HCT116 (cell line): ENCODE results near the gene SLC22A23. TPM values are rescaled to one million over a fixed set of nuclear protein-coding genes. Genes with fewer than 3 reads are reported as not detected.

Experiments used
- ATAC-seq: fragments of 200-7000 bp; cut with Tn5 transposase; 2 replicates; pipeline ENCODE4 v1.9.1; 2020; ENCODE audit warnings: mild to moderate bottlenecking, moderate library complexity
- BruUV-seq: library from RNA; stranded (reverse); fragments of 400-500 nt; replicated peaks from 2 replicates; lab custom pipeline; 2021; lab: Mats Ljungman, UMichigan
- CTCF ChIA-PET: fragments of 300-600 bp; sonication (Branson Sonifier 250); formaldehyde crosslinking; loops from one replicate; lab custom pipeline; 2021; ENCODE audit warnings: antibody characterized with exemption; lab: Charles Lee
- POLR2A ChIA-PET: fragments of 300-600, 350-600 bp; sonication (Branson Sonifier 250); formaldehyde crosslinking; loops from one replicate; lab custom pipeline; 2021; ENCODE audit warnings: antibody characterized with exemption; lab: Charles Lee
- RAD21 ChIA-PET, 2 experiments: fragments of 300-600 bp; sonication (Branson Sonifier 250); formaldehyde crosslinking; loops; one replicate each; lab custom pipeline; 2023; ENCODE audit warnings: low total read pairs in 2 of 2; ENCODE audit not compliant: uncharacterized antibody in 2 of 2, unreplicated experiment in 2 of 2, low non-redundant PET in 1 of 2; lab: Charles Lee
- DNase-seq: peaks from one replicate; pipeline ENCODE4 v3.0.0-alpha.2; 2010; ENCODE audit warnings: low read depth, low spot score
- H2AFZ ChIP-seq: fragments of 200-600 bp; shearing (Covaris generic), sonication (generic); 2 replicates; pipeline ENCODE4 v1.6.1; 2017; ENCODE audit warnings: low read depth, mixed run types, mixed read lengths, antibody characterized with exemption, low read length; ENCODE audit not compliant: poor library complexity, severe bottlenecking
- H3K27ac ChIP-seq: 2 replicates; pipeline ENCODE4 v1.5.1; 2012; ENCODE audit warnings: low read depth, low read length
- H3K27me3 ChIP-seq: fragments of 200-600 bp; sonication (generic); 2 replicates; pipeline ENCODE4 v1.6.1; 2016; ENCODE audit warnings: mixed run types, low read length, mixed read lengths; ENCODE audit not compliant: insufficient read depth
- H3K36me3 ChIP-seq, 2 experiments: fragments of 200-500 bp in 1 of 2; fragments of 200-600 bp in 1 of 2; sonication (Bioruptor generic) in 1 of 2; sonication (generic) in 1 of 2; 2 replicates each; pipeline versions ENCODE4 v1.5.1 to v1.6.1; 2014 to 2016; ENCODE audit warnings: low read length in 2 of 2, inconsistent platforms in 1 of 2, mixed read lengths in 1 of 2, mixed run types in 1 of 2; ENCODE audit not compliant: insufficient read depth in 2 of 2, control insufficient read depth in 1 of 2
- H3K4me1 ChIP-seq, 2 experiments: fragments of 200-600 bp in 1 of 2; sonication (generic) in 1 of 2; 2 replicates each; pipeline versions ENCODE4 v1.5.1 to v1.6.1; 2012 to 2017; ENCODE audit warnings: low read length in 2 of 2, inconsistent platforms in 1 of 2, mild to moderate bottlenecking in 1 of 2, mixed read lengths in 1 of 2, mixed run types in 1 of 2, moderate library complexity in 1 of 2; ENCODE audit not compliant: insufficient read depth in 2 of 2, control insufficient read depth in 1 of 2
- H3K4me2 ChIP-seq: fragments of 200-600 bp; sonication (generic); 2 replicates; pipeline ENCODE4 v1.6.1; 2017; ENCODE audit warnings: mixed run types, low read length, mixed read lengths
- H3K4me3 ChIP-seq, 2 experiments: fragments of 200-600 bp in 1 of 2; sonication (generic) in 1 of 2; replicated peaks in 1 of 2; 2 replicates each; pipeline ENCODE4 v1.5.1; 2011 to 2016; ENCODE audit warnings: low read length in 2 of 2, control low read depth in 1 of 2, low read depth in 1 of 2, mild to moderate bottlenecking in 1 of 2, mixed read lengths in 1 of 2, mixed run types in 1 of 2
- H3K79me2 ChIP-seq: fragments of 200-600 bp; sonication (generic); 2 replicates; pipeline ENCODE4 v1.6.1; 2017; ENCODE audit warnings: mild to moderate bottlenecking, mixed run types, low read length, moderate library complexity, mixed read lengths; ENCODE audit not compliant: insufficient read depth
- H3K9ac ChIP-seq: fragments of 200-600 bp; sonication (generic); 2 replicates; pipeline ENCODE4 v1.6.1; 2016; ENCODE audit warnings: low read length, mixed read lengths
- H3K9me2 ChIP-seq: fragments of 200-600 bp; sonication (generic), shearing (Covaris generic); 2 replicates; pipeline ENCODE4 v1.6.1; 2017; ENCODE audit warnings: mixed run types, mild to moderate bottlenecking, moderate library complexity; ENCODE audit not compliant: insufficient read depth
- H3K9me3 ChIP-seq, 2 experiments: fragments of 200-500 bp in 1 of 2; fragments of 200-600 bp in 1 of 2; sonication (Bioruptor generic) in 1 of 2; sonication (generic) in 1 of 2; 2 replicates each; pipeline ENCODE4 v1.6.1; 2014 to 2017; ENCODE audit warnings: low read length in 2 of 2, mixed read lengths in 2 of 2, inconsistent platforms in 1 of 2, low read depth in 1 of 2, mild to moderate bottlenecking in 1 of 2, mixed run types in 1 of 2, moderate library complexity in 1 of 2; ENCODE audit not compliant: control insufficient read depth in 1 of 2, insufficient read depth in 1 of 2
- H4K20me1 ChIP-seq: fragments of 200-600 bp; sonication (generic), shearing (Covaris generic); 2 replicates; pipeline ENCODE4 v1.6.1; 2017; ENCODE audit warnings: mixed run types, mild to moderate bottlenecking, moderate library complexity; ENCODE audit not compliant: insufficient read depth
- CEBPB ChIP-seq: IDR thresholded peaks from 2 replicates; pipeline ENCODE4 v1.6.1; 2012; ENCODE audit warnings: low read depth
- POLR2AphosphoS5 ChIP-seq: IDR thresholded peaks from 2 replicates; pipeline ENCODE4 v1.6.1; 2011; ENCODE audit warnings: mild to moderate bottlenecking, low read depth, low read length, moderate library complexity
- ZFX ChIP-seq: fragments of 450-650 bp; IDR thresholded peaks from 2 replicates; pipeline ENCODE4 v1.6.1; 2017
- intact Hi-C: fragments of 100-400 bp; cut with micrococcal nuclease; formaldehyde crosslinking; loops from 2 replicates; pipeline ENCODE4 v1.10.0; 2022
- total RNA-seq: library from RNA; stranded (reverse); gene quantifications from one replicate; pipeline ENCODE4 v1.2.1, GENCODE V29; 2021; ENCODE audit not compliant: unreplicated experiment

The SLC22A23 gene
- total RNA-seq, 1 experiment from 2014 or later: 11.5 TPM

DNA sequence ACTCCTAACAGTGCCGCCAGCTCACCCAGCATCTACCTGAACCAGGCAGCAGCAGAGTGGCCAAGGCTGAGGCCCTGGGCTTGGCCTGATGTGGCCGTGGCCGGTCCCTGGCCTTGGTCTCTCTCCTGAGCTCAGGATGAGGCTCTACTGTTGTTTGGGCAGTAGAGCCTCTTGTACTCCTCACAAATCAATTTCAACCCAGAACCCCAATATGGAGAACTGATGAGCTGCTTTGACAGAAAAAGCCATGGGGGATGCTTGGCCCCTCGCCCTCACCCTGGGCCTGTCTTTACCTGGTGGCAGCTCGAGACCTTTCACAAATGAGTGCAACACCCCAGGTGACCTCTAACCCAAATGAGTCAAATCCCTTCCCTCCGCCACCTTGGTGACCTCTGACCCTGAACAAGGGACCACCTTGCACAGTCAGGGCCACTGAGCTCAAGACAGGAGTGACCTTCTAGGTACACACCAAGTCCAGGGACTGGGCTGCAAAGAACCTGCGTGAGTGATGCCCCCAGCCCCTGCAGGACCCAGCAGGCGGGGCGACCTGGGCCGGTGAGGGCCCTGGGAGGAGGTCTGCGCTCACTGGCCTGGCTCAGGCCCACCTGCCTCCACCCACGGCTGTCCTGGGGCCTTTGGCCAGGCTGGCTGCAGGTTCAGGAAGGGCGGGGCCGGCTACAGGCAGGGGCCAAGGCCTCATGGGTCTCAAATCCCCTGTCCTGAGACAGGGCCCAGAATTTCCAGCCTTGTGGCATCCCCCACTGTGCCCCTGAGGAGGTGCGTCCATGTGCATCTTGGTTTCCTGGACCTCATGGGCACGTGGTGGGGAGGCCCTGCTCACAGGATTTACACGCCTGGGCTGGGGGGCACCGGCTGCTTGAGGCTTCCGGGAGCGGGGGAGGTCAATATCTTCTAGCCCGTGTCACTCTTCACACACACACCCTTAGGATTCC is 167.9 kb downstream of the SLC22A23 start:
- ATAC-seq: no peak
- RAD21 ChIA-PET: no interaction called here
- CTCF ChIA-PET: no interaction called here

DNA sequence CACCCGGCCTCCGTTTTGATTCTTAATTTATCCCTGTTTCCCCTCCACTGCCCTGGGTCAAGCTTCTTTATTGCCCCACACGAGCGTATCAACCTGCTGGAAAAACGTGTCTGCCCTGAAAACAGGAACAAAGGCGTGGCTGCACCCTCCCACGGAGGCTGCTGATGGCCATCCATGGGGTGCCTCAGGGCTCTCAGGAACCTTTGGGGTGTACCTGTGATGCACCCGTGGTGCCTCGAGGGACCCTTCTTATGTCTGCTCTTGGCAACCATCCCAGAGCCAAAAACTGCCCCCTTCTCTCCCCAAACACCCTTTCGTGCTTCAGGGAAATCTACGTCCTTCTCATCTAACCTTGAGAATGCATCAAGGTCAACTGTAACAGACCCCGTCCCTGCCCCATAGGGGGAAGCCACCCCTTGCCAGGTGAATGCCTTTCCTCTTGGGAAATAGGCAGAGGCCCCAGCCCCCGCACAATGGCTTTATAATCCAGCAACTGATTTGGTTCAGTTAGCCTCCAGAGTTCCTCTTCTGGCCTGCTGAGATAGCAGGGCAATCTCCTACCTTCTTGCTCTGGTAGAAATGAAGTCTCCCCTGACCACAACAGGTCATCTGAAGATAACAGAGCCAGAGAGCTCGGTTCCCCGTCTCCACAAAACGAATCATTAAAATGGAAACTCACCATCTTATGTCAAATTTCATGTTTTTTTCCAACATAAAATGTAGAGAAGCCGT is 168.7 kb downstream of the SLC22A23 start:
- Histone ChIP-seq H3K4me3 (no peak overlapping the region), H3K27ac (no peak overlapping the region), H3K9me3 (no peaks in the 10 kb centered on the region), H3K27me3 (no peaks in the 10 kb centered on the region), H3K9ac (no peak overlapping the region), H3K79me2 (no peaks in the 10 kb centered on the region), H2AFZ (no peak overlapping the region), H3K4me1 (no peaks in the 10 kb centered on the region), H3K9me2 (no peaks in the 10 kb centered on the region), H4K20me1 (no peaks in the 10 kb centered on the region), H3K4me2 (no peak overlapping the region), H3K36me3 (no peaks in the 10 kb centered on the region)
- BruUV-seq: no TSS peak
- RAD21 ChIA-PET: no interaction called here
- ATAC-seq (no peak), DNase-seq (no peak)
- intact Hi-C loops: no loop called here
- CTCF ChIA-PET: no interaction called here
- TF ChIP-seq POLR2AphosphoS5: no peak
- POLR2A ChIA-PET: no interaction called here

More for the DNA sequence above, 167.9 kb downstream of the SLC22A23 start:
- DNase-seq: no peak
- POLR2A ChIA-PET: no interaction called here
- Histone ChIP-seq H3K9me2 (no peaks in the 10 kb centered on the region), H3K27me3 (no peaks in the 10 kb centered on the region), H3K4me1 (no peaks in the 10 kb centered on the region), H3K4me3 (no peak overlapping the region), H2AFZ (no peak overlapping the region), H3K27ac (no peak overlapping the region), H3K79me2 (no peaks in the 10 kb centered on the region), H3K36me3 (no peaks in the 10 kb centered on the region), H3K9ac (no peak overlapping the region), H4K20me1 (no peaks in the 10 kb centered on the region), H3K9me3 (no peaks in the 10 kb centered on the region), H3K4me2 (no peak overlapping the region)
- no TSS peak for BruUV-seq
- intact Hi-C loops: no loop called here
- TF ChIP-seq CEBPB (no peak), ZFX (no peak)
